ENCODE measurements around the gene ADAMTS20.

DNA sequence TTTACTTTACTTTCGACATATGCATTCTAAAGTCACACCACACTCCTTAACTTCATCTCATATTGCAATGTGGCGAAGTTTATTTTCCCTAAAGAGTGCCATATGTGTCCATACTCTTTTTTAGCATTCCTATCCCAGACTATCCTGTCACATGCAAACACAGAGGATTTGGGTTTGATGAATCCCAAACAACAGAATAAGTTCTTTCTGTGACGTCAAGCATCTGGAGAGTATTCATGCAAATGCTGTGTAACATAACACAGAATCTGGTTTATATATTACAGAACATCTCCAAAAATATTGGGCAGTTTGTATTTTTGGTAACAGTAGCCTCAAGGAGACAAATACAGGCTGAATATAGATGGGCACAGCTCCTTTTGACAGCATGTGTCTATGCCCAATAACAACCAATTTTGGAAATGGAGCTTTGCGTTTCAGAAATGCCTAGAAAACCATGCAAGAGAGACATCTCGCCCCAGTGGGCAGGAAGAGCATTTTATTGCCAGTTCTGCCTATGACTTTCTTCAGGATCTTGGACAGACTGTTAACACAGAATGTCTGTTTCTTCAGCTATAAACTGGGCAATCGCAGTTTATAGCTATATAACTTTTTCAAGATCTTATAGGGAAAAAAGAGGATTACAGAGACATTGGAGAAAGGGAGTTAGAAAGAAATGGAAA, 190.8 kb downstream of the ADAMTS20 start:
- TF ChIP-seq EZH2 (IDR thresholded peaks at IDR 0.05; ENCODE audit: insufficient read depth, poor library complexity, severe bottlenecking) (no peak), EZH2phosphoT487 (IDR thresholded peaks at IDR 0.05; ENCODE audit: insufficient read depth, low read depth) (no peak)

Measured in GM23248 (cell line).